Brain pericyte (primary cell): ENCODE results near the gene CBX4.

ENCODE experiments used
- DNase-seq: peaks from one replicate; pipeline ENCODE4 v3.0.0-alpha.2; 2012; ENCODE audit warnings: low read depth, low spot score

Gene CBX4

GRCh38 chr17:79812353-79813258 lies 26.6 kb downstream of the CBX4 start:
- DNase-seq, result no peak

- DNase-seq, result no peak
These were observed 27.3 kb downstream of the CBX4 start for GRCh38 chr17:79811868-79812352.

GRCh38 chr17:79811011-79811867 lies 28.0 kb downstream of the CBX4 start:
- DNase-seq, result no peak

- DNase-seq, result no peak
These were observed 28.9 kb downstream of the CBX4 start for GRCh38 chr17:79810130-79811010.

- no peak for DNase-seq
These were observed 29.6 kb downstream of the CBX4 start for GRCh38 chr17:79809530-79810129.

- no peak for DNase-seq
These were observed 30.3 kb downstream of the CBX4 start for GRCh38 chr17:79808763-79809529.

- DNase-seq, result no peak
These were observed 32.1 kb downstream of the CBX4 start for GRCh38 chr17:79806863-79807720.

GRCh38 chr17:79806446-79806760 lies 32.8 kb downstream of the CBX4 start:
- DNase-seq, result no peak

GRCh38 chr17:79804856-79805696 lies 34.2 kb downstream of the CBX4 start:
- no peak for DNase-seq

- no peak for DNase-seq
These were observed 35.0 kb downstream of the CBX4 start for GRCh38 chr17:79803997-79804855.

GRCh38 chr17:79803421-79803996 lies 35.7 kb downstream of the CBX4 start:
- DNase-seq, result no peak

GRCh38 chr17:79802736-79803420 lies 36.4 kb downstream of the CBX4 start:
- DNase-seq, result no peak

GRCh38 chr17:79802039-79802735 lies 37.1 kb downstream of the CBX4 start:
- no peak for DNase-seq

GRCh38 chr17:79801156-79802038 lies 37.8 kb downstream of the CBX4 start:
- no peak for DNase-seq
